K562 (cell line): ENCODE results near the gene LRCOL1. TPM values are rescaled to one million over a fixed set of nuclear protein-coding genes. Genes with fewer than 3 reads are reported as not detected.

Experiments
- ATAC-seq: fragments of 200-7000 bp; cut with Tn5 transposase; 3 replicates; pipeline ENCODE4 v1.9.1; 2020; ENCODE audit warnings: moderate library complexity
- BruUV-seq: library from RNA; stranded (reverse); fragments of 400-500 nt; replicated peaks from 2 replicates; lab custom pipeline; 2021; lab: Mats Ljungman, UMichigan
- CTCF ChIA-PET: fragments of 300-600 bp; formaldehyde crosslinking; extraction: SDS; loops from one replicate; lab custom pipeline; 2021; ENCODE audit warnings: low intra/inter-chr PET ratio; lab: Yijun Ruan, JAX
- POLR2A ChIA-PET: fragments of 300-600, 350-650 bp; sonication (Branson Sonifier 250); formaldehyde crosslinking; extraction: SDS; loops from one replicate; lab custom pipeline; 2021; ENCODE audit warnings: antibody characterized with exemption, inconsistent platforms; lab: Yijun Ruan, JAX
- DNase-seq, 4 experiments: peaks; one replicate each; pipeline versions ENCODE4 v3.0.0 to v3.0.0-alpha.2; 2011 to 2018; ENCODE audit warnings: low spot score in 3 of 4, mixed read lengths in 3 of 4; ENCODE audit errors: extremely low read depth in 1 of 4
- FAIRE-seq: peaks from 2 replicates; lab custom pipeline; 2011; peaks lifted over from hg19 to GRCh38; lab: Jason Lieb, UNC
- H2AFZ ChIP-seq: 2 replicates; pipeline ENCODE4 v1.6.0; 2011; ENCODE audit warnings: low read depth, low read length, control low read depth, inconsistent platforms
- H3K27ac ChIP-seq: fragments of 200-600 bp; 3 replicates; pipeline ENCODE4 v1.8.0; 2011; ENCODE audit warnings: low read depth, mild to moderate bottlenecking, control low read depth, inconsistent platforms, low read length, moderate library complexity, mixed read lengths; ENCODE audit errors: extremely low read depth
- H3K27me3 ChIP-seq, 2 experiments: fragments of 300-600 bp in 1 of 2; 2 replicates in 1 of 2; 3 replicates in 1 of 2; pipeline versions ENCODE4 v1.6.0 to v1.8.0; 2011; ENCODE audit warnings: inconsistent platforms in 2 of 2, low read length in 2 of 2, mild to moderate bottlenecking in 1 of 2, mixed read lengths in 1 of 2, moderate library complexity in 1 of 2; ENCODE audit not compliant: control insufficient read depth in 2 of 2, insufficient read depth in 2 of 2
- H3K36me3 ChIP-seq: fragments of 300-600 bp; 3 replicates; pipeline ENCODE4 v1.8.0; 2011; ENCODE audit warnings: mild to moderate bottlenecking, low read length, inconsistent platforms; ENCODE audit not compliant: control insufficient read depth, insufficient read depth
- H3K4me1 ChIP-seq, 2 experiments: fragments of 200-600 bp in 1 of 2; replicated peaks in 1 of 2; 2 replicates in 1 of 2; 3 replicates in 1 of 2; pipeline versions ENCODE4 v1.5.1 to v1.8.0; 2011; ENCODE audit warnings: inconsistent platforms in 2 of 2, low read length in 2 of 2, mild to moderate bottlenecking in 1 of 2, mixed read lengths in 1 of 2, moderate library complexity in 1 of 2; ENCODE audit not compliant: control insufficient read depth in 2 of 2, insufficient read depth in 2 of 2
- H3K4me2 ChIP-seq: 2 replicates; pipeline ENCODE4 v1.6.1; 2011; ENCODE audit warnings: low read length, control low read depth, inconsistent platforms, mixed read lengths; ENCODE audit not compliant: insufficient read depth
- H3K4me3 ChIP-seq: fragments of 200-600 bp; sonication (generic), shearing (Covaris generic); 2 replicates; pipeline ENCODE4 v1.5.1; 2016; ENCODE audit warnings: control low read depth, inconsistent platforms
- H3K79me2 ChIP-seq: fragments of 200-600 bp; 3 replicates; pipeline ENCODE4 v1.8.0; 2011; ENCODE audit warnings: low read length, inconsistent platforms; ENCODE audit not compliant: control insufficient read depth, insufficient read depth
- H3K9ac ChIP-seq, 2 experiments: 2 replicates each; pipeline versions ENCODE4 v1.6.0 to v1.6.1; 2011; ENCODE audit warnings: low read depth in 2 of 2, low read length in 2 of 2, control low read depth in 1 of 2, inconsistent platforms in 1 of 2, mild to moderate bottlenecking in 1 of 2, mixed read lengths in 1 of 2; ENCODE audit not compliant: insufficient read depth in 1 of 2
- H3K9me1 ChIP-seq: one replicate; pipeline ENCODE4 v1.6.0; 2011; ENCODE audit warnings: inconsistent platforms, mild to moderate bottlenecking, low read length, moderate library complexity; ENCODE audit not compliant: control insufficient read depth, insufficient read depth
- H3K9me3 ChIP-seq: replicated peaks from 2 replicates; pipeline ENCODE4 v1.5.1; 2011; ENCODE audit warnings: low read depth, low read length, inconsistent platforms; ENCODE audit not compliant: control insufficient read depth, insufficient read depth
- H4K20me1 ChIP-seq: replicated peaks from 2 replicates; pipeline ENCODE4 v1.6.1; 2011; ENCODE audit warnings: low read length, inconsistent platforms, mixed read lengths; ENCODE audit not compliant: control insufficient read depth, insufficient read depth
- NCOA4 ChIP-seq: fragments of 450-650 bp; IDR thresholded peaks from 2 replicates; pipeline ENCODE4 v1.6.1; 2018; ENCODE audit warnings: mild to moderate bottlenecking; ENCODE audit not compliant: partially characterized antibody
- POLR2G ChIP-seq: fragments of 200-400 bp; formaldehyde crosslinking; IDR thresholded peaks from 2 replicates; pipeline ENCODE4 v1.6.1; 2017; ENCODE audit warnings: low read depth, mild to moderate bottlenecking, antibody characterized with exemption, low read length, moderate library complexity
- SLC30A9 ChIP-seq: fragments of 250-450 bp; sonication (Bioruptor Pico); IDR thresholded peaks from 2 replicates; pipeline ENCODE4 v1.8.0; 2022; ENCODE audit warnings: mild to moderate bottlenecking, moderate library complexity
- SP2 ChIP-seq: IDR thresholded peaks from 2 replicates; pipeline ENCODE4 v1.6.1; 2011; ENCODE audit warnings: mild to moderate bottlenecking, low read depth, low read length, moderate library complexity; ENCODE audit not compliant: poor library complexity, severe bottlenecking; ENCODE audit errors: extremely low read depth
- SRSF9 ChIP-seq: fragments of 200-400 bp; formaldehyde crosslinking; IDR thresholded peaks from 2 replicates; pipeline ENCODE4 v1.6.1; 2017; ENCODE audit warnings: low read depth, low read length, borderline replicate concordance
- WGBS: fragments of 100-300 bp; shearing (Covaris generic); methylation state at CpG from one replicate; pipeline ENCODE4 v1.1.6; 2016; ENCODE audit warnings: low coverage, mixed read lengths; ENCODE audit not compliant: insufficient coverage; ENCODE audit errors: missing lambda C conversion rate; 5-methylcytosine and 5-hydroxymethylcytosine counted together
- in situ Hi-C: fragments of 300-500 bp; cut with MboI; formaldehyde crosslinking; loops from 4 replicates; pipeline ENCODE4 v1.15.0; 2018; ENCODE audit warnings: inconsistent platforms, mixed read lengths
- intact Hi-C: fragments of 100-400 bp; cut with micrococcal nuclease; formaldehyde crosslinking; loops from 2 replicates; pipeline ENCODE4 v1.14.2; 2022
- polyA plus RNA-seq, 8 experiments: library from polyadenylated mRNA; depleted of rRNA in 4 of 8; stranded (reverse) in 5 of 8; unstranded in 3 of 8; fragments of >200 nt; fragmentation: Nextera tagmentation in 2 of 8; fragmentation: Illumina TruSeq in 1 of 8; extraction: Ambion mirVana in 2 of 8; extraction: Trizol in 1 of 8; gene quantifications; 2 replicates each; pipeline versions ENCODE4 v1.2.1 to v1.2.3, GENCODE V29; 2011 to 2014; ENCODE audit warnings: inconsistent platforms in 1 of 8, missing spikeins in 1 of 8
- total RNA-seq, 7 experiments: library from RNA; depleted of rRNA in 6 of 7; stranded (reverse); fragments of >200 nt in 6 of 7; fragmentation: Illumina TruSeq in 2 of 7; extraction: Trizol in 2 of 7; gene quantifications; 2 replicates each; pipeline versions ENCODE4 v1.2.1 to v1.2.3, GENCODE V29; 2011 to 2021; ENCODE audit warnings: low replicate concordance in 1 of 7

The LRCOL1 gene
- total and polyA plus RNA-seq, 9 of the 15 experiments (the other 6 are each of a cell fraction or from before 2014, with no cell fraction given) = not detected

DNA sequence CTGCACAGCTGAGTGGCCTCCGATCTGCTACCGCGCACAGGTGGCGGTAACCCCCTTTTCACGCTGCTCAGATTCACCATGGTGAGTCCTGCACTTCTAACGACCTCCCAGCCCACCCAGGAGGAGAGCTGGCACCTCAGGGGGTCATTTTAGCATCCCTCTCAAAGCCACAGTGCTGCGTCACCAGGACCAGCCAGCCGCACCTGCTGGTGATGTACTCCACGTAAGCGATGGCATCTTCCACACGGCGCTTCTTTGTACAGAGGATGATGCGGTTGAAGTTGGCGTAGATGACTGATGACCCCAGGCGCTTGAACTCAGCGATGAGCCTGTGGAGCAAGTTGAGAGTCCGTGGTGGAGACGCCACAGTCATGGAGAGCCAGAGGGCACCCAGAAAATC, 27.4 kb upstream of the LRCOL1 start:
- peaks cover 10% of the 10 kb centered on the region; the same call in 1 of the 2 replicates for H4K20me1 ChIP-seq
- no peak for TF ChIP-seq SP2
- no peak for TF ChIP-seq SRSF9
- TF ChIP-seq NCOA4 = no peak
- TF ChIP-seq SLC30A9 (CRISPR knock-in tag) = no peak
- 0 out of 2 replicates have a peak, but pooled peaks have one; percentile 14 for TF ChIP-seq POLR2G
- ChIA-PET CTCF (no interaction called here), POLR2A (interaction anchor here (0.8 kb wide), 1 partner anchor 21 kb away, joined by 3 read pairs; no protein-coding TSS in a partner anchor)
- H3K36me3 ChIP-seq = peaks cover 98% of the 10 kb centered on the region
- intact Hi-C loops = no loop called here
- H3K27ac ChIP-seq = no peak overlapping the region
- no peaks in the 10 kb centered on the region for H3K9me3 ChIP-seq
- BruUV-seq = no TSS peak
- ATAC-seq = no peak
- no peak overlapping the region for H2AFZ ChIP-seq
- H3K27me3 ChIP-seq = no peaks in the 10 kb centered on the region
- H3K9me1 ChIP-seq = peaks cover 3% of the 10 kb centered on the region
- DNase-seq = no peak
- no peak overlapping the region for H3K4me3 ChIP-seq
- in situ Hi-C loops = no loop called here
- 96% methylated on average over 18 of the region's 18 CpGs for WGBS
- H3K4me1 ChIP-seq = peaks cover 0 to 9% of the 10 kb centered on the region in 2 experiments; a peak in 2 of 5 replicates
- no peak for FAIRE-seq
- no peak overlapping the region for H3K4me2 ChIP-seq
- H3K9ac ChIP-seq = no peak overlapping the region
- no peaks in the 10 kb centered on the region; the same call in 2 of the 3 replicates for H3K79me2 ChIP-seq
